NCI-H82 treated with DMSO at 0.1 percent for 48 hours (cell line): ENCODE results near the gene GPR153.
A peak's percentile ranks its signal among the peaks of the same experiment; 100 is the strongest.

Source experiments
- DNase-seq: peaks from one replicate; lab custom pipeline; 2025; ENCODE audit not compliant: unreplicated experiment; lab: John Stamatoyannopoulos, UW

GPR153 gene

GRCh38 chr1:6269720-6270400 lies 9.0 kb upstream of the GPR153 start:
- DNase-seq = peak; percentile 49

- no peak for DNase-seq
Observed at GRCh38 chr1:6269296-6269695, 8.4 kb upstream of the GPR153 start.

GRCh38 chr1:6268415-6268814 lies 7.5 kb upstream of the GPR153 start:
- DNase-seq = peak; percentile 11

- no peak for DNase-seq
Observed at GRCh38 chr1:6267686-6268322, 6.9 kb upstream of the GPR153 start.

- no peak for DNase-seq
Observed at GRCh38 chr1:6266641-6267040, 5.7 kb upstream of the GPR153 start.

GRCh38 chr1:6265151-6265550 lies 4.3 kb upstream of the GPR153 start:
- no peak for DNase-seq

GRCh38 chr1:6263716-6264115 lies 2.8 kb upstream of the GPR153 start:
- DNase-seq = no peak

GRCh38 chr1:6262555-6263420 lies 1.9 kb upstream of the GPR153 start:
- no peak for DNase-seq

GRCh38 chr1:6261615-6261995 lies 707 bp upstream of the GPR153 start:
- peak; percentile 59 for DNase-seq

- no peak for DNase-seq
Observed at GRCh38 chr1:6260433-6260934, 414 bp downstream of the GPR153 start.

- peak; percentile 15 for DNase-seq
Observed at GRCh38 chr1:6259491-6260362, 1.2 kb downstream of the GPR153 start.

- DNase-seq = no peak
Observed at GRCh38 chr1:6258675-6259074, 2.2 kb downstream of the GPR153 start.

GRCh38 chr1:6257541-6258069 lies 3.3 kb downstream of the GPR153 start:
- DNase-seq = no peak

GRCh38 chr1:6256645-6257044 lies 4.3 kb downstream of the GPR153 start:
- DNase-seq = no peak

- DNase-seq = no peak
Observed at GRCh38 chr1:6254691-6255090, 6.2 kb downstream of the GPR153 start.

- DNase-seq = no peak
Observed at GRCh38 chr1:6253380-6253779, 7.5 kb downstream of the GPR153 start.

- no peak for DNase-seq
Observed at GRCh38 chr1:6252374-6252710, 8.6 kb downstream of the GPR153 start.

GRCh38 chr1:6251681-6252373 lies 9.1 kb downstream of the GPR153 start:
- no peak for DNase-seq

GRCh38 chr1:6251233-6251632 lies 9.7 kb downstream of the GPR153 start:
- DNase-seq = no peak
